Progenitor cell of endocrine pancreas (in vitro differentiated cells): ENCODE results near the gene TMEM132A. TPM values are rescaled to one million over a fixed set of nuclear protein-coding genes. Genes with fewer than 3 reads are reported as not detected.
A peak's percentile ranks its signal among the peaks of the same experiment; 100 is the strongest.

ENCODE experiments used
- DNase-seq: peaks from one replicate; pipeline ENCODE4 v3.0.0; 2021; ENCODE audit warnings: low spot score; ENCODE audit not compliant: unreplicated experiment
- H3K27ac Mint-ChIP-seq: 2 replicates; pipeline ENCODE4 v1.8.0; 2021; ENCODE audit warnings: mild to moderate bottlenecking, moderate library complexity, mixed read lengths
- H3K27me3 Mint-ChIP-seq: 2 replicates; pipeline ENCODE4 v1.8.0; 2021; ENCODE audit warnings: mixed read lengths
- H3K36me3 Mint-ChIP-seq: 2 replicates; pipeline ENCODE4 v1.8.0; 2022; ENCODE audit warnings: mixed read lengths; ENCODE audit not compliant: insufficient read depth
- H3K4me1 Mint-ChIP-seq: 2 replicates; pipeline ENCODE4 v1.8.0; 2021; ENCODE audit warnings: low read depth, mixed read lengths
- H3K4me3 Mint-ChIP-seq: 2 replicates; pipeline ENCODE4 v1.8.0; 2021; ENCODE audit warnings: low read depth, mild to moderate bottlenecking, moderate library complexity, mixed read lengths
- H3K9me3 Mint-ChIP-seq: 2 replicates; pipeline ENCODE4 v1.8.0; 2021; ENCODE audit warnings: low read depth, mixed read lengths
- total RNA-seq: library from RNA; stranded (reverse); gene quantifications from 2 replicates; pipeline ENCODE4 v1.2.1, GENCODE V29; 2021
- TF ChIP-seq, protein P1 (sequence below): fragments of 200-600 bp; sonication (generic); IDR thresholded peaks from one replicate; pipeline ENCODE4 v1.5.0; 2021; ENCODE audit warnings: antibody characterized with exemption, mild to moderate bottlenecking; ENCODE audit not compliant: unreplicated experiment

TMEM132A gene
- total RNA-seq, 1 donor from 2014 or later: 292 TPM

DNA sequence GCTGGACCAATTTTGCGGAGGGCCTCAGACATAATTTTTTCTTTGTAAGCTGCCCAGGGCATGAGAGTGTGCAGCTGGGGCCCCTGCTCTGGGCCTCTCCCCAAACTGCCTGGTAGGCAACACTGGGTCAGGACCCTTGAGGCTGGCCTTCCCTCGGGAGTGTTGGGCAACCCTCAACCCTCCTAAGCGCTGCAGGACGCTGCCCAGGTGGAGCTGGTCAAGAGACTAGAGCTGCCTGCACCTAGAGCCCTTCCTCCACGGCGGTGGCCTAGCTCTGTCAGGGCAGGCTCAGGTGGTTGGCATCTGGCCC, 505 bp upstream of the TMEM132A start:
- Mint-ChIP-seq H3K36me3 (peaks cover 13% of the 10 kb centered on the region), H3K9me3 (no peaks in the 10 kb centered on the region), H3K4me3 (peak overlapping the region; percentile 90), H3K27ac (peak overlapping the region; percentile 41), H3K27me3 (no peaks in the 10 kb centered on the region), H3K4me1 (peaks cover 13% of the 10 kb centered on the region)
- DNase-seq: no peak
- TF ChIP-seq, protein P1, sequence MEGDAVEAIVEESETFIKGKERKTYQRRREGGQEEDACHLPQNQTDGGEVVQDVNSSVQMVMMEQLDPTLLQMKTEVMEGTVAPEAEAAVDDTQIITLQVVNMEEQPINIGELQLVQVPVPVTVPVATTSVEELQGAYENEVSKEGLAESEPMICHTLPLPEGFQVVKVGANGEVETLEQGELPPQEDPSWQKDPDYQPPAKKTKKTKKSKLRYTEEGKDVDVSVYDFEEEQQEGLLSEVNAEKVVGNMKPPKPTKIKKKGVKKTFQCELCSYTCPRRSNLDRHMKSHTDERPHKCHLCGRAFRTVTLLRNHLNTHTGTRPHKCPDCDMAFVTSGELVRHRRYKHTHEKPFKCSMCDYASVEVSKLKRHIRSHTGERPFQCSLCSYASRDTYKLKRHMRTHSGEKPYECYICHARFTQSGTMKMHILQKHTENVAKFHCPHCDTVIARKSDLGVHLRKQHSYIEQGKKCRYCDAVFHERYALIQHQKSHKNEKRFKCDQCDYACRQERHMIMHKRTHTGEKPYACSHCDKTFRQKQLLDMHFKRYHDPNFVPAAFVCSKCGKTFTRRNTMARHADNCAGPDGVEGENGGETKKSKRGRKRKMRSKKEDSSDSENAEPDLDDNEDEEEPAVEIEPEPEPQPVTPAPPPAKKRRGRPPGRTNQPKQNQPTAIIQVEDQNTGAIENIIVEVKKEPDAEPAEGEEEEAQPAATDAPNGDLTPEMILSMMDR: no peak

DNA sequence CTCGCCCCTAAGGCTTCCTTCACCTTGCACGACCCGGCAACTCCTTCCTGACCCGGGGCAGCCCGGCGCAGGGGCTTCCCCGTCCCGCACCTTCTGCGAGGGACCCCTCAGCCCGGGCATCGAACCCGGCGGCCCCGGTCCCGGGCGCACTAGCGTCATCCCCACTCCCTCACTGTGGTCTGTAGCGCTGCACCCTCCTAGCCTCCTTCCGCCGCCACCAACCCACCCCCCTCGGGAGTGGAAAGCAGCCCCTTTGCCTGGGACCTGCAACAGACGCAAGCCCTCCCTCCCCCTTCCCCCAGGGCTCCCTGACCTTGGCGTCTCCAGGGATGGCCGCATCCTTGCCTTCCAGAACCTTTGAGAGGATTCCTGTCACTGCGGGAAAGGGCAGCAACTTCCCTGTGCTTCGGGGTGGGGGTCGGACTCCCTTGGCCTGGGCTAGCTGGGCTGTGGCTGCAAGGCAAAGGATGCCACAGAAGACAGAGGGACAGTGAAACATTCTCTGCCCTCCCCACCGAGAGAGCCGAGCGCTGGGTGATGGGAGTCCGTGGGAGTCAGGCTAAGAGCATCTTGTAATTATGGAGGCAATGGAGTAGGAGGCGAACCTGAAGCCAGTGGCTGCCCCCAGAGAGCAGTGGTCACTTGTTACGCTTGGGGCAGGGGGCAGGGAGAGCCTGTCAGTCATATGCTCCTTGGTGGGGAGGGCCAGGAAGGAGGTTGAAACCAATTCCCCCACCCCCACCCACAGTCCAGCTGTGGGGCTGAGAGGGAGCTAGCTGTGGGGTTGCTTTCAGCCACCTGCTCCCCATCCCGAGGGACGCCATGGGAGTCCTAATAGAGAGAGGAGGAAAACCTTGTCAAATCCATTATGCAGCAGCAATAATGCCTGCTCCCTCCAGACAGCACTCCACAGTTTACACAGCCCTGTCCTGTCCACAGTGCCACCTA, 920 bp downstream of the TMEM132A start:
- H3K4me1 Mint-ChIP-seq: peaks cover 13% of the 10 kb centered on the region
- H3K4me3 Mint-ChIP-seq: peak overlapping the region; percentile 90
- H3K27me3 Mint-ChIP-seq: no peaks in the 10 kb centered on the region
- peak overlapping the region; percentile 62 for H3K27ac Mint-ChIP-seq
- DNase-seq: no peak
- H3K36me3 Mint-ChIP-seq: peaks cover 20% of the 10 kb centered on the region
- no peaks in the 10 kb centered on the region for H3K9me3 Mint-ChIP-seq
- TF ChIP-seq, protein P1: no peak

DNA sequence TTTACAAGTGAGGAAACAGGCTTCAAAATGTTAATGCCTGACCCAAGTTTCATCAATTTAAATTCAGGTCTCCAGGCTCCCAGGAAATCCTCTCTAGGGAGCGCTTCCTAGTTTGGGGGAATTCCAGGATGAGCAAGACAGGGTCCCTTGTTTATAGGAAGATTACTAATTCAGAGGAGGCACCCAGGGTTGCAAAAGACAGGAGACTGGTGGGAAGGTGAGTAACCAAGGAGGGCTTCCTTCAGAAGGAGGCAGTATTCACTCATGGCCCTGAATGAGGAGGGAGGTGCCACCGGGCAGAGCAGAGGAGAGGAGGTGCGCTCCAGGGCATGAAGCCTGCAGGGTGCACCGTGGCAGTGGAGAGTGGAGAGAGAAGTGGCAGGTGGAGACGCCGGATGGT, 1.6 kb downstream of the TMEM132A start:
- Mint-ChIP-seq H3K4me3 (peak overlapping the region; percentile 90), H3K9me3 (no peaks in the 10 kb centered on the region), H3K27me3 (no peaks in the 10 kb centered on the region), H3K36me3 (peaks cover 16% of the 10 kb centered on the region), H3K4me1 (peaks cover 13% of the 10 kb centered on the region), H3K27ac (no peak overlapping the region)
- DNase-seq: no peak
- TF ChIP-seq, protein P1: no peak

DNA sequence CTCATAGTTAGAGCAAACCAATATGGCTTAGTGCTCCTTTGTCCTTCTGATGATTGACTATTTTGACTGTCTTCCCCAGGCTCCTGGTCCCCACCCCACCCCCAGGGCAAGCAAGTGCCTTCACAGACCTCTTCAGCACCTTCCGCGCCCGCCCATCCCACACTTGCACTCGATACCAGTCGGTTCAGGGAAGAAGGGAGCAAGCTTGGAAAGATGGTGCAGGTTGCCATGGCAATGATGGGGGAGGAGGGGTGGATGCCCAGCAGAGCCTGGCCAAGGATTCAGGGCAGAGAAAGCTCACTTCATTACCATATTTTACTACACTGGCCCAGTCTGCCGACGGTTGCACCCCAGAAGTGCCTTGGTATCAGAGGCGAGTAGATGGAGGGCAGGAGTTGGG, 2.2 kb downstream of the TMEM132A start:
- Mint-ChIP-seq H3K27ac (no peak overlapping the region), H3K36me3 (peaks cover 15% of the 10 kb centered on the region), H3K4me3 (no peak overlapping the region), H3K9me3 (no peaks in the 10 kb centered on the region), H3K27me3 (no peaks in the 10 kb centered on the region), H3K4me1 (peaks cover 13% of the 10 kb centered on the region)
- DNase-seq: no peak
- TF ChIP-seq, protein P1: no peak

DNA sequence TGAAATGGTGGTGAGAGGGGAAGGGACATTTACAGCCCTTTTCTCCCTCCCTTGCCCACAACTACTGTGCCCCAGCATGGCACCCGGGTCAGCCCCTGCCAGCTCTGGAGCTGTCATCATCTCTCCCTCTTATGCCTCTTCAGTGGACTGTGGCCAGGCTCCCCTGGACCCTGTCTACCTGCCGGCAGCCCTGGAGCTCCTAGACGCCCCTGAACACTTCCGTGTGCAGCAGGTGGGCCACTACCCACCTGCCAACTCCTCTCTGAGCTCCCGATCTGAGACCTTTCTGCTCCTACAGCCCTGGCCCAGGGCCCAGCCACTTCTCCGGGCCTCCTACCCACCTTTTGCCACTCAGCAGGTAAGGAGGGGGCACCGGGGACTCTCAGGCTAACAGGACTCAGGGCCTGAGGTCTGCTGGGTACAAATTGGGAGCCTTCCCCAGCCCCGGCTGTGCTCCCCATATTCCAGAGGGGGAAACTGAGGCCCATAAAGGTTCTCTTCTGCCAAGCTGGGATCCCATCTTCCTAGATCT, 2.9 kb downstream of the TMEM132A start:
- Mint-ChIP-seq H3K4me1 (peaks cover 13% of the 10 kb centered on the region), H3K4me3 (no peak overlapping the region), H3K36me3 (peaks cover 15% of the 10 kb centered on the region), H3K9me3 (no peaks in the 10 kb centered on the region), H3K27me3 (no peaks in the 10 kb centered on the region), H3K27ac (no peak overlapping the region)
- DNase-seq: no peak
- TF ChIP-seq, protein P1: no peak
